Adrenal gland (tissue), 5 donors: Measurements from ENCODE around the gene TBC1D9B.

ENCODE experiments used
- CTCF ChIP-seq, 6 experiments: fragments of 450-650 bp in 4 of 6; fragments of 200-600 bp in 2 of 6; sonication (generic) in 1 of 6; IDR thresholded peaks; 1 replicate in 5 of 6; 2 replicates in 1 of 6; pipeline versions ENCODE4 v1.5.1 to v1.8.0; 2016 to 2021; ENCODE audit warnings: antibody characterized with exemption in 6 of 6, mild to moderate bottlenecking in 2 of 6, moderate library complexity in 1 of 6
- POLR2A ChIP-seq, 2 donors: fragments of 450-650 bp; IDR thresholded peaks; one replicate each; pipeline ENCODE4 v1.6.1; 2017; ENCODE audit warnings: antibody characterized with exemption in 2 of 2, mild to moderate bottlenecking in 2 of 2, moderate library complexity in 1 of 2
- donor health status: DM: no; HTN: no; CAD: no.

- no peak for TF ChIP-seq CTCF (IDR thresholded peaks at IDR 0.05)
- no peak for TF ChIP-seq POLR2A (IDR thresholded peaks at IDR 0.05)
These were observed 21.3 kb downstream of the TBC1D9B start for GRCh38 chr5:179886190-179886911.
